A549 (cell line): ENCODE data around the gene COG8.

Source experiments
- EHF ChIP-seq: fragments of 250-450 bp; sonication (Bioruptor Pico); IDR thresholded peaks from 2 replicates; pipeline ENCODE4 v1.5.0; 2020; ENCODE audit warnings: mild to moderate bottlenecking
- HDAC2 ChIP-seq: fragments of 200-600 bp; sonication (generic); IDR thresholded peaks from 2 replicates; pipeline ENCODE4 v1.6.1; 2016
- JUNB ChIP-seq: fragments of >200 bp; sonication (Bioruptor Twin); formaldehyde crosslinking; IDR thresholded peaks from 2 replicates; pipeline ENCODE4 v1.6.1; 2016
- NFE2L2 ChIP-seq: fragments of 150-350 bp; conservative IDR thresholded peaks from 2 replicates; pipeline ENCODE4 v1.6.1; 2014; ENCODE audit warnings: low read length
- POLR2A ChIP-seq: IDR thresholded peaks from 2 replicates; pipeline ENCODE4 v1.6.1; 2012; ENCODE audit warnings: mild to moderate bottlenecking, low read length
- POLR2AphosphoS2 ChIP-seq: conservative IDR thresholded peaks from 2 replicates; pipeline ENCODE4 v1.6.1; 2012; ENCODE audit warnings: low read length, improper control_type of control experiment, inconsistent platforms
- TF ChIP-seq, protein P1 (sequence below): fragments of >200 bp; sonication (Bioruptor Twin); formaldehyde crosslinking; IDR thresholded peaks from 3 replicates; pipeline ENCODE4 v1.5.1; 2016
- TF ChIP-seq, protein P2 (sequence below): IDR thresholded peaks from 2 replicates; pipeline ENCODE4 v1.6.1; 2012

DNA sequence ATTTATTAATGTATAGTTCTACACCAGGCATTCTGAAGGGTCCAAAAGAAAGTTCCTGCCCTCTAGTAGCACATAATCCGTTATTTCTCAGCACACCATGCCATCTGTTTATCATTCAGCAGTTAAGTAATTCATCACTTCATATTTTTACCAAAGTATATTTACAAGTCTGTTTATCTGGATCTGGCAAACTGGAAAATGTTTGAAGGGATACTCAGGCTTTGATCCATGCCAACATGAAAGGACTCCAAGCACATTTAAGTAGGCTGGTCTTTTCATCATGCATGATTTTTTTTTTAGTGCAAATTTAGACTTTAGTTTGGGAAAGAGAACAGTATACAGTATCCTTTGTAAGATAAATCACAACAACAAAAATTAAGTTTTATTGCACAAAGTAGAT, 32.3 kb downstream of the COG8 start:
- TF ChIP-seq, protein P1, sequence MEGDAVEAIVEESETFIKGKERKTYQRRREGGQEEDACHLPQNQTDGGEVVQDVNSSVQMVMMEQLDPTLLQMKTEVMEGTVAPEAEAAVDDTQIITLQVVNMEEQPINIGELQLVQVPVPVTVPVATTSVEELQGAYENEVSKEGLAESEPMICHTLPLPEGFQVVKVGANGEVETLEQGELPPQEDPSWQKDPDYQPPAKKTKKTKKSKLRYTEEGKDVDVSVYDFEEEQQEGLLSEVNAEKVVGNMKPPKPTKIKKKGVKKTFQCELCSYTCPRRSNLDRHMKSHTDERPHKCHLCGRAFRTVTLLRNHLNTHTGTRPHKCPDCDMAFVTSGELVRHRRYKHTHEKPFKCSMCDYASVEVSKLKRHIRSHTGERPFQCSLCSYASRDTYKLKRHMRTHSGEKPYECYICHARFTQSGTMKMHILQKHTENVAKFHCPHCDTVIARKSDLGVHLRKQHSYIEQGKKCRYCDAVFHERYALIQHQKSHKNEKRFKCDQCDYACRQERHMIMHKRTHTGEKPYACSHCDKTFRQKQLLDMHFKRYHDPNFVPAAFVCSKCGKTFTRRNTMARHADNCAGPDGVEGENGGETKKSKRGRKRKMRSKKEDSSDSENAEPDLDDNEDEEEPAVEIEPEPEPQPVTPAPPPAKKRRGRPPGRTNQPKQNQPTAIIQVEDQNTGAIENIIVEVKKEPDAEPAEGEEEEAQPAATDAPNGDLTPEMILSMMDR: no peak
- no peak for TF ChIP-seq JUNB
- TF ChIP-seq NFE2L2: no peak
- no peak for TF ChIP-seq EHF (CRISPR knock-in tag)
- TF ChIP-seq, protein P2, sequence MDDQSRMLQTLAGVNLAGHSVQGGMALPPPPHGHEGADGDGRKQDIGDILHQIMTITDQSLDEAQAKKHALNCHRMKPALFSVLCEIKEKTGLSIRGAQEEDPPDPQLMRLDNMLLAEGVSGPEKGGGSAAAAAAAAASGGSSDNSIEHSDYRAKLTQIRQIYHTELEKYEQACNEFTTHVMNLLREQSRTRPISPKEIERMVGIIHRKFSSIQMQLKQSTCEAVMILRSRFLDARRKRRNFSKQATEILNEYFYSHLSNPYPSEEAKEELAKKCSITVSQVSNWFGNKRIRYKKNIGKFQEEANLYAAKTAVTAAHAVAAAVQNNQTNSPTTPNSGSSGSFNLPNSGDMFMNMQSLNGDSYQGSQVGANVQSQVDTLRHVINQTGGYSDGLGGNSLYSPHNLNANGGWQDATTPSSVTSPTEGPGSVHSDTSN: no peak
- no peak for TF ChIP-seq POLR2A
- no peak for TF ChIP-seq POLR2AphosphoS2
- no peak for TF ChIP-seq HDAC2
